Osteocyte (in vitro differentiated cells): ENCODE results near the gene FAM13B. TPM values are rescaled to one million over a fixed set of nuclear protein-coding genes. Genes with fewer than 3 reads are reported as not detected.

Source experiments
- DNase-seq: peaks from one replicate; pipeline ENCODE4 v3.0.0; 2021; ENCODE audit warnings: mixed read lengths; ENCODE audit not compliant: unreplicated experiment; ENCODE audit errors: extremely low spot score
- H3K27ac Mint-ChIP-seq: one replicate; pipeline ENCODE4 v1.8.0; 2021; ENCODE audit warnings: mild to moderate bottlenecking, mixed read lengths; ENCODE audit not compliant: unreplicated experiment
- H3K27me3 Mint-ChIP-seq: one replicate; pipeline ENCODE4 v1.8.0; 2021; ENCODE audit warnings: mixed read lengths; ENCODE audit not compliant: unreplicated experiment
- H3K36me3 Mint-ChIP-seq: one replicate; pipeline ENCODE4 v1.8.0; 2021; ENCODE audit warnings: mixed read lengths; ENCODE audit not compliant: unreplicated experiment
- H3K4me1 Mint-ChIP-seq: one replicate; pipeline ENCODE4 v1.8.0; 2021; ENCODE audit warnings: mixed read lengths; ENCODE audit not compliant: unreplicated experiment
- H3K4me3 Mint-ChIP-seq: one replicate; pipeline ENCODE4 v1.8.0; 2021; ENCODE audit warnings: mild to moderate bottlenecking, moderate library complexity, mixed read lengths; ENCODE audit not compliant: unreplicated experiment
- H3K9me3 Mint-ChIP-seq: one replicate; pipeline ENCODE4 v1.8.0; 2021; ENCODE audit warnings: mixed read lengths; ENCODE audit not compliant: unreplicated experiment
- total RNA-seq: library from RNA; stranded (reverse); gene quantifications from 2 replicates; pipeline ENCODE4 v1.2.1, GENCODE V29; 2021
- TF ChIP-seq, protein P1 (sequence below): fragments of 200-600 bp; sonication (generic); IDR thresholded peaks from 2 replicates; pipeline ENCODE4 v1.5.0; 2021; ENCODE audit warnings: antibody characterized with exemption, mild to moderate bottlenecking, moderate library complexity

FAM13B gene
- total RNA-seq, 1 donor from 2014 or later, result 42.7 TPM

DNA sequence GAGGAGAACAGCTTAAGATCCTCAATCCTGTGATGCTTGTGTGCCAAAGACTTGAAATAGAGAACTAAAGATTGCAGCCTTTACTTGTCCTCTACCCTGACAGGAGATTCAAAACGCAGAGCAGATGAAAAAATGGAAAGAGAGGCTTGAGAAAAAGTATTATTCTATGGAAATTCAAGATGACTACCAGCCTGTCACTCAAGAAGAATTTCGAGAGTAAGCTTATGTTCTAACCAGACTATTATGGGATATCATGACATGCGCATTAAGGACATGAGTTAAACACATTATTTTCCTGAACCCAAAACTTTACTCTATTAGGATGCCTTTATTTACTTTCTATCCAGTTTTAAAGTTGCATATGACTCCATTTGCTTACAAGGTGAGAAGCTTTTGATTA is 97.2 kb downstream of the FAM13B start:
- DNase-seq, result no peak
- TF ChIP-seq, protein P1, sequence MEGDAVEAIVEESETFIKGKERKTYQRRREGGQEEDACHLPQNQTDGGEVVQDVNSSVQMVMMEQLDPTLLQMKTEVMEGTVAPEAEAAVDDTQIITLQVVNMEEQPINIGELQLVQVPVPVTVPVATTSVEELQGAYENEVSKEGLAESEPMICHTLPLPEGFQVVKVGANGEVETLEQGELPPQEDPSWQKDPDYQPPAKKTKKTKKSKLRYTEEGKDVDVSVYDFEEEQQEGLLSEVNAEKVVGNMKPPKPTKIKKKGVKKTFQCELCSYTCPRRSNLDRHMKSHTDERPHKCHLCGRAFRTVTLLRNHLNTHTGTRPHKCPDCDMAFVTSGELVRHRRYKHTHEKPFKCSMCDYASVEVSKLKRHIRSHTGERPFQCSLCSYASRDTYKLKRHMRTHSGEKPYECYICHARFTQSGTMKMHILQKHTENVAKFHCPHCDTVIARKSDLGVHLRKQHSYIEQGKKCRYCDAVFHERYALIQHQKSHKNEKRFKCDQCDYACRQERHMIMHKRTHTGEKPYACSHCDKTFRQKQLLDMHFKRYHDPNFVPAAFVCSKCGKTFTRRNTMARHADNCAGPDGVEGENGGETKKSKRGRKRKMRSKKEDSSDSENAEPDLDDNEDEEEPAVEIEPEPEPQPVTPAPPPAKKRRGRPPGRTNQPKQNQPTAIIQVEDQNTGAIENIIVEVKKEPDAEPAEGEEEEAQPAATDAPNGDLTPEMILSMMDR, result no peak
- H3K27ac Mint-ChIP-seq, result no peak overlapping the region
- peaks cover 35% of the 10 kb centered on the region for H3K36me3 Mint-ChIP-seq
- H3K4me1 Mint-ChIP-seq, result peaks cover 19% of the 10 kb centered on the region
- no peaks in the 10 kb centered on the region for H3K9me3 Mint-ChIP-seq
- H3K4me3 Mint-ChIP-seq, result no peak overlapping the region
- no peaks in the 10 kb centered on the region for H3K27me3 Mint-ChIP-seq

DNA sequence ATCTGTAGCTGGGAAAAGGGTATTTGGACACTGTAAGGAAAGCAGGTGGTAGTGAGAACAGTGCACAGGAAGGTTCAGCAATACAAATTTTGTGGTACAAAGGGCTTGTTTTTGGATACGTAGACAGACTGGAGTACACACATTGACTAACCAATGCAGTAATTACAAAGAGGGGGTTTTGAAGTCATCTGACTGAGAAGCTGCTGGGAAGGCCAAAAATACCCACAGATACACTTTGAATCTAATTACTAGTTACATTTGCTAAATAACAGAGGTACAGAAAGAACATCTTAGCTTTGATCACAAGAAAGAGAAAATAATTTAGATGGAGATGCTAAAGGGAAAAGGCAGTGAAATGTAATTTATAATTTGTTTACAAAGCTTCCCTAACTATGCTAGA is 97.7 kb downstream of the FAM13B start:
- Mint-ChIP-seq H3K4me1 (peaks cover 19% of the 10 kb centered on the region), H3K27me3 (no peaks in the 10 kb centered on the region), H3K9me3 (no peaks in the 10 kb centered on the region), H3K36me3 (peaks cover 30% of the 10 kb centered on the region), H3K27ac (no peak overlapping the region), H3K4me3 (no peak overlapping the region)
- no peak for DNase-seq
- TF ChIP-seq, protein P1, result no peak

DNA sequence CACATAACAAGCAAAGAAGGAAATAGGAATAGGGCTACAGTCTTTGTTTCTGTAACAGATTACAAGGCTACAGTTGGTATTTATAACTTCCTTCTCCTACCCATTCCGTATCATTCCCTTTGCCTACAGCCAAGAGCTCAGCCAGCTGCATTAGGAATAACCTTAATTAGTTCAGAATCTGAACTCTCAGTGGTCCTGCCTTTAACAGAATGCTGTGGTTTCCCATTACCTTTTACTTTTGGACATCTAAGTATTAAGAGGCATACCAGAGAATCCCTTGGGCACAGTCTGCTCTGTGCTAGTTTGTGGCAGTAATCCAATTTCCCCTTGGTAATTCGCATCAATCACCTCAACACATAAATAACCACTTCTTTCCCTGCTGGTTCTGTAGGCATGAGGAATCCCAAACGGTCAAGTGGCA is 99.4 kb downstream of the FAM13B start:
- H3K36me3 Mint-ChIP-seq, result peaks cover 19% of the 10 kb centered on the region
- no peaks in the 10 kb centered on the region for H3K27me3 Mint-ChIP-seq
- H3K4me1 Mint-ChIP-seq, result peaks cover 19% of the 10 kb centered on the region
- H3K9me3 Mint-ChIP-seq, result no peaks in the 10 kb centered on the region
- no peak for DNase-seq
- H3K4me3 Mint-ChIP-seq, result no peak overlapping the region
- TF ChIP-seq, protein P1, result no peak
- H3K27ac Mint-ChIP-seq, result peak overlapping the region; percentile 29

DNA sequence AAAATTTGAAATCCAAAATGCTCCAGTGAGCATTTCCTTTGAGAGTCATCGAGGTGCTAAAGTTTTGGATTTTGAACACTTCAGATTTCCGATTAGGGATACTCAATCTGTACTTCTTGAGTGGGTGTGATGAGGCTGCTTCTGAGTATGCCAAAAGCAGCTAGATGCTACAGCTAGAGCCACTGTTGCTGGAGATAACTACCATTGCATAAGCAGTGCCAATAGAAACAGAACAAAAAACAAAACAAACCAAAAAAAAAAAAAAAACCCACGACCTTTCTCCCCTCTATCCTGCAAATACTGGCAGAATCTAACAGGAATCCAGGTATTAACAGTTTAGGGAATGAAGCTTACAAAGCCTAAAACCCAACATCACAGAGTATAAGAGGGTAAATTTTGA is 100.1 kb downstream of the FAM13B start:
- Mint-ChIP-seq H3K4me1 (peaks cover 19% of the 10 kb centered on the region), H3K27ac (no peak overlapping the region), H3K36me3 (peaks cover 21% of the 10 kb centered on the region), H3K27me3 (no peaks in the 10 kb centered on the region), H3K9me3 (no peaks in the 10 kb centered on the region), H3K4me3 (no peak overlapping the region)
- TF ChIP-seq, protein P1, result no peak
- DNase-seq, result no peak

DNA sequence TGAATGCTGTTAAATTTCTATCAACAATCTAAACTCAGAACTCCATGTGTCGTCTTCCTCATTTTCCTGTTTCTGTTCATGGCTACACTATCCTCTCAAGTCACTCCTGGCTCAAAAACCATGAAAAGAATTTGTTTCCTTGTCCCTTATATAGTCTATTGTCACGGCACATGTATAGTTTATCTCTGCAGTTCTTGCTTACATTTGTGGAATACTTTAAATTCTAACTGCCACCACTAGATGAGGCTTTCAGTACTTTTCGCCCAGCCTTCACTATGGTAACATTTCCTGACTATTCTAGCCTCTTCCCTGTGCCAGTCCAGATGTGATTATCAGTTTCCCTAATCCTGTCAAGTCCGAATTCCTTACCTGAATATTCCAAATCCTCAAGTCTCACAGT is 109.0 kb downstream of the FAM13B start:
- Mint-ChIP-seq H3K4me3 (no peak overlapping the region), H3K27me3 (no peaks in the 10 kb centered on the region), H3K36me3 (peaks cover 8% of the 10 kb centered on the region), H3K27ac (no peak overlapping the region), H3K4me1 (no peaks in the 10 kb centered on the region), H3K9me3 (no peaks in the 10 kb centered on the region)
- TF ChIP-seq, protein P1, result no peak
- DNase-seq, result no peak
